GM19452 (cell line): Measurements from ENCODE around the gene PLXNB1.
"Not testable (repeated sequence)": the region's sequence is repeated elsewhere in the genome, so short reads cannot be mapped to it uniquely, and the experiment has no call there.

ENCODE experiments used
- ATAC-seq: cut with Tn5 transposase; IDR thresholded peaks from one replicate; pipeline ENCODE4 v1.9.1; 2021; ENCODE audit not compliant: unreplicated experiment

The PLXNB1 gene, protein sequence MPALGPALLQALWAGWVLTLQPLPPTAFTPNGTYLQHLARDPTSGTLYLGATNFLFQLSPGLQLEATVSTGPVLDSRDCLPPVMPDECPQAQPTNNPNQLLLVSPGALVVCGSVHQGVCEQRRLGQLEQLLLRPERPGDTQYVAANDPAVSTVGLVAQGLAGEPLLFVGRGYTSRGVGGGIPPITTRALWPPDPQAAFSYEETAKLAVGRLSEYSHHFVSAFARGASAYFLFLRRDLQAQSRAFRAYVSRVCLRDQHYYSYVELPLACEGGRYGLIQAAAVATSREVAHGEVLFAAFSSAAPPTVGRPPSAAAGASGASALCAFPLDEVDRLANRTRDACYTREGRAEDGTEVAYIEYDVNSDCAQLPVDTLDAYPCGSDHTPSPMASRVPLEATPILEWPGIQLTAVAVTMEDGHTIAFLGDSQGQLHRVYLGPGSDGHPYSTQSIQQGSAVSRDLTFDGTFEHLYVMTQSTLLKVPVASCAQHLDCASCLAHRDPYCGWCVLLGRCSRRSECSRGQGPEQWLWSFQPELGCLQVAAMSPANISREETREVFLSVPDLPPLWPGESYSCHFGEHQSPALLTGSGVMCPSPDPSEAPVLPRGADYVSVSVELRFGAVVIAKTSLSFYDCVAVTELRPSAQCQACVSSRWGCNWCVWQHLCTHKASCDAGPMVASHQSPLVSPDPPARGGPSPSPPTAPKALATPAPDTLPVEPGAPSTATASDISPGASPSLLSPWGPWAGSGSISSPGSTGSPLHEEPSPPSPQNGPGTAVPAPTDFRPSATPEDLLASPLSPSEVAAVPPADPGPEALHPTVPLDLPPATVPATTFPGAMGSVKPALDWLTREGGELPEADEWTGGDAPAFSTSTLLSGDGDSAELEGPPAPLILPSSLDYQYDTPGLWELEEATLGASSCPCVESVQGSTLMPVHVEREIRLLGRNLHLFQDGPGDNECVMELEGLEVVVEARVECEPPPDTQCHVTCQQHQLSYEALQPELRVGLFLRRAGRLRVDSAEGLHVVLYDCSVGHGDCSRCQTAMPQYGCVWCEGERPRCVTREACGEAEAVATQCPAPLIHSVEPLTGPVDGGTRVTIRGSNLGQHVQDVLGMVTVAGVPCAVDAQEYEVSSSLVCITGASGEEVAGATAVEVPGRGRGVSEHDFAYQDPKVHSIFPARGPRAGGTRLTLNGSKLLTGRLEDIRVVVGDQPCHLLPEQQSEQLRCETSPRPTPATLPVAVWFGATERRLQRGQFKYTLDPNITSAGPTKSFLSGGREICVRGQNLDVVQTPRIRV (N-terminal part only)

DNA sequence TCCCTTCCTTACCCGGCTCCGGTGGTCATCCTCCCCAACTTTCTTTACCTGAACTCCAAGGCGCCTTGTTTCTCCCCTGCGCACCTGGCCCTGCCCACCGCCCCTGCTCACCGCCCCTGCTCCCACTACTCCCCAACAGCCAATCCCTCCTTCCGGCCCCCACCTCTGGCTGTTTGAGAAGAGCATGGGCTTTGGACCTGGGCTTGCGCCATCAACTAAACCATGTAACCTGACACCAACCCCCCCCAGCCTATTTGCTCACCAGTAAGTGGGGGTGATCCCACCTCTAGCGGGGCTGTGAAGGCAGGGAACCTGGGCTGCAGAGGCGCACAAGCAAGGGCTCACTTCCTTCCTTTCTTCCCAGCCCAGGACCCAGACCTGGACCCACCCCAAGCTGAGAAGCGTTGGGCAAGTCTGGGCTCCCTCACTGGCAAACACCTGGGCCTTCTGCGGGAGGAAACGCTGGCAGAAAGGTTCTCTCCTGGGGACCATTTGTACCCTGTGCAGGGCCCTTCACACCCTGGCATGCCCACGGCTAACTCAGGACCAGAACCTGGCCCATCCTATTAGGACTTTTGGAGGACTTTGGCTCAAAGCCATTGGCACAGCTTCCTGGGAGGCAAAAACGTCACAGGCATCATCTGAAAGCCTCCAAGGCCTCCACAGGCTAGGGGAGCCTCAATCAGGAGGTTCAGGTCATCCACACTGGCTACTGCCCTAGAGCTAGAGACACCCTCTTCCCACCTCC lies at the start of gene PLXNB1:
PLXNB1 (minus strand) TSS at position 127 of the 748 bp plus-strand sequence. CDS start 5,475 bp downstream, outside the sequence.
- no peak for ATAC-seq

DNA sequence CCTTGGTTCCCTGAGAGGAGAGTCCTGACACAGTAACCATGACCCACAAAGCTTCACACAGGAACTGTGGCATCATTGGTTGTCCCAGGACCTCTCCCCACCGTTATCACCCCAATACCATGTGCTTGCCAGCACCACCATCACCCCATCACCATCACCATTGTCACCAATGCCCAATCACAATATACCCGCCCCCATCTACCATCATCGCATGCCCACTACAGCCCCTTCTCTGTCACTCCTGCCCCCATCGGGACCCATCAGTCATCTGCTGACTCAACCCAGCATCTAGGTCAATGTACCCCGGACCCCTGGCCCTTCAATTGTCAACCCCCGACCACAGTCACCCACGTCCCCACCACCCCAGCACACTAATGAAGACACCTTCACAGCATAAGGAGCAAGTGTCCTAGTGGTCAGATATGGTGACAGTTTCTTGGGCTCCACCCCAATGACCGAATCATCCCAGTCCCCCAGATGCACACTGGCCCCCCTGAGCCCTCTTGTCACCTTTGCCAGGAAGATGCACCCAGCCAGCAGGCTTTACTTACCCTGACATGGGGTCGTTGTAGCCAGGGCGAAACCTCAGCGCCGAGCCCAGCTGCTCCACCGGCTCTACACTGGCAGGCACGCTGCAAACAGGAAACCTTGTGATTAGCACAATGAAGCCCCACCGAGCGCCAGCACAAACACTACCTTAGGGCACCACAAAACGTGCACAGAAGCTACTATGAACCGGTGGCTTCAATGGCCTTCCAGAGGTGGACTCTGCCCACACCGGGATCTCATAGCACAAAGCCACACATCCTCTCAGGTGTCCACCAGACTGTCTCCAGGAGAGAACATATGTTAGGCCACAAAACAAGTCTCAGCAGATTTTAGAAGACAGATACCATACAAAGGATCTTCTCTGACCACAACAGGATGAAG lies 49.0 kb upstream of the PLXNB1 start:
- ATAC-seq, result no peak

DNA sequence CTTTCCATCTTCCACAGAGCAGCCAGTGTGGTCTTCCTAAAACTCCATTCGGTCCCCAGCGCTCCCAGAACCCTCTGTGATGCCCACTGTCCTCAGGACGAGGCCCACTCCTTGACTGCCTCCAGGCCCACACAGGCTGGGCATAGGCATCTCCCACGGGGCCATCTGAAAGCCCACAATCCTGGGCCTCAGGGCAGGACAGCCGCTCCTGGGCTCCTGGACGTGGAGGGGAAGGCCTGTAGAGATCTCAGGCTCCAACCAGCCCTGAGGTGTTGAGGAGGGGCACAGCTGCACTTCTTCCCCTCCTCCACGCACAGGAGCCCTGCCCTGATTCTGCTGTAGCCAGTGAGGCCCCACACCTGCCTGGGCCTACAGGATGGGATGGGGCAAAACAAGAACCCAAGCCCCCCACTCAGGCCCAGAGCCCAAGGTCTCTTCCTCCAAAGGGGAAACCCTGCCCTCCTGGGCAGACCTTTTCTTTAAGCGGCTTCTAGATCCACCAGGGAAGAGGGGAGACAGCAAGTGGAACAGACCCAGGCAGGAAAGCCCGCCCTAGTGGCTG lies 48.2 kb upstream of the PLXNB1 start:
- no peak for ATAC-seq

DNA sequence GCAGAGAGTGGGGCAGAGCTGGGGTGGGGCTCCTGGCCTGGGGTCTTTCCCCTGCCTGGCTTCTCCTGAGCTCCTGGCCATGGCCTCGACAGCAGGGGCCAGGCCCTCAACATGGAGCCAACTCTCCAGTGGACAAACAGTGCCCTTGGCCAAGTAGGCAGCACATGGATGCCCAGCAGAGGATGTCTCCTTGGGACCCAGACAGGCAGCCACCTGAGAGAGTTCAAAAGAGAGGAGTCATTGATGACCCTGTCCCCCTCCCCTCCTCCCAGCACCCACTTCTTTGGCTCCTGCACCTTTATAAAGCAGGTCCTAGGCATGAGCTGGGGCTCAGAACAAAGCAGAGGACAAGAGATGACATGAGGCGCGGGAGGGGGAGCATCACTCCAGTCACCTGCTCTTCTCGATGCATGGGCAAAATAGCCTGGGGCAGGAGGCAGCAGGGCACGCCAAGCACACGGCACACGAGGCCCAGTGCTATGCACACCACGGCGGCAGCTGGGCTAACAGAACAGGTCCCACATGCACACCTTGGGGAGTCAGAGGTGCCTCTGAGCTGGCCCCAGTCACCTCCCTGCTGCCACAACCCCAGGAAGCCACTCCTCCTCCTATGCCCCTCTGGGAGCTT lies 46.7 kb upstream of the PLXNB1 start:
- no peak for ATAC-seq

DNA sequence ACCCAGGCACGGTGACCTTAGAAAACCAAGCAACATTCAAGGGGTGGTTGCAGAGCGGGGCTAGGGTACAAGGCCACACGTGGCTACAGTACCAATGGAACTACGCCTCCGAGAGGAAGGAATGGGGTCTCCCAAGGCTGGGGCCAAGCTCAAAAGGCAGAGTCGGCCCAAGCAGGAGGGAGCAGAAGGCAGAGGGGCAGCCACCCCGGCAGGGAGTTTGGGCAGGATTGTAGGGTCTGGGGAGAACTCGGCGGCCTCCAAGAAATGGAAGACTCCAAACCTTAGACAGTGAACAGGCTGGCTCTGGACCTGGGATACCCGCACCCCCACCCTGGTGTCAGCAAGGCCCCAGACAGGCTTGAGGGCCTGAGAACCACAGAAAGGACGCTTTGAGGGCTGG lies 45.3 kb upstream of the PLXNB1 start:
- ATAC-seq, result no peak

DNA sequence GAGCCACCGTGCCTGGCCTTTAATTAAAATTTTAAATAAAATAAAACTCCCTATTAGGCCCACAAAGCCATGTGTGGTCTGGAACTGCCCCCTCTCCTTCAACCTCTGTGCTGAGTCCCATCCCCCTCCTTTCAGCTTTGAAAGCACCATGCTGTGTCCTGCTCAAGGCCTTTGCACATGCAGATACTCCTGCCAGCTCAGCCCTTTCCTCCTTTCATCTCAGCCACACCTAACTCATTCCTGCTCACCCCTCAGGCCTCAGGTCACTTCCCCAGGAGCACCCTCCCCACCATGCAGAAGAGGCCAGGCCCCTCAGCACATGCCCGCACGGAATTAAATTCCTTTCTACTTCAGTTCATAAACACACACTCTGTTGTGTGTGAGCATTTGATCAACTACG lies 44.7 kb upstream of the PLXNB1 start:
- ATAC-seq, result no peak

DNA sequence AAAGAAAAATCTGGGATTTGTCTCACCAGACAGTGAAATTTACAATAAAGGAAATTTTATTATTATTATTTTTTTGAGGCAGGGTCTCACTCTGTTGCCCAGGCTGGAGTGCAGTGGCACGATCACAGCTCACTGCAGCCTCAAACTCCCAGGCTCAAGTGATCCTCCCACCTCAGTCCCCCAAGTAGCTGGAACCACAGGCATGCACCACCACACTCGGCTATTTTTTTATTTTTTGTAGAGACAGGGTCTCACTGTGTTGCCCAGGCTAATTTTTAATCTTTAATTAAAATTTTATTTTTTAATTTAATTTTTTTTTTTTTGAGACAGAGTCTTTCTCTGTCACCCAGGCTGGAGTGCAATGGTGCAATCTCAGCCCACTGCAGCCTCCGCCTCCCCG lies 44.1 kb upstream of the PLXNB1 start:
- not testable (repeated sequence) for ATAC-seq

DNA sequence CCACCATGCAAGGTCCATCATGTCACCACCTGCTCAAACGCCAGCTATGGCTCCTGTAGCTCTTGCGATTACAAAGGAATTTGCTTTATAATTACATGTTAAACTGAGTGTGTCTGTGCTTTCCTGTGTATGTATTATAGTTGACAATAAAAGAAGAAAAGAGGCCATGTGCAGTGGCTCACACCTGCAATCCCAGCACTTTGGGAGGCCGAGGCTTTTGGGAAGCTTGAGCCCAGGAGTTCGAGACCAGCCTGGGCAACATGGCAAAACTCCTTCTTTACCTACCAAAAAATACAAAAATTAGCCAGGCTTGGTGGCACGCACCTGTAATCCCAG lies 43.7 kb upstream of the PLXNB1 start:
- no peak for ATAC-seq

DNA sequence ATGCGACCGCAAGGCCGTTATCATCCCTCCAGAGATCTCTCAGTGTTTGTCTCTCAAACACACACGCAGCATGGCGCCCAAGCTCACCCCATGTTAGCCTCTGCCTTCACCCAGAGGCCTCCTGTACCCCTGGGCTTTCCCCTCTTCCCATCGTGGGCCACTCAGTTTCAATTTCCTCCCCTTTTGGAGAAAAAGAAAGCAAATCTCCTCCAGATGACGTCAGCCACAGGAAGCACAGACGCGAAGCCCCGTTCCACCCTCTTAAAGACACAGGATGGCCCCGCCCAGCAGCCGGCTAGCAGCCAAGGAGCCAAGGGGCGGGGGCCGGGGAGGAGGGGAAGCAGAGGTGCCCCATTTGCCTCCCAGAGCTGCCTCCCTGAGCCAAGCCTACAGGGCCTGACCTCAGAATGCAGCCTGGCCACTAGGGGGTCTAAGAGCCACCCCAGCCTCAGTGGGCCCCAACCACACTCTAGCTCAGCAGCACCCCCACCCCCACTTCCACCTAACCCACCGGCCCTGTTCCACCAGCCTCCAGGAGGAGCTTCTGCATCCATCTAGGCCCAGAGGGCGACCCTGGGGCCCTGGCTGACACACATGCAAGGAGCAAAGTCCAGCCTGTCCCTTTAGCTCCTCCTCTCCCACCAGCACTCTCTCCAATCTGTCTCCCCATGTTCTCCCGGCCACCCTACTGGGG lies 43.2 kb upstream of the PLXNB1 start:
- ATAC-seq, result peak; percentile 82

DNA sequence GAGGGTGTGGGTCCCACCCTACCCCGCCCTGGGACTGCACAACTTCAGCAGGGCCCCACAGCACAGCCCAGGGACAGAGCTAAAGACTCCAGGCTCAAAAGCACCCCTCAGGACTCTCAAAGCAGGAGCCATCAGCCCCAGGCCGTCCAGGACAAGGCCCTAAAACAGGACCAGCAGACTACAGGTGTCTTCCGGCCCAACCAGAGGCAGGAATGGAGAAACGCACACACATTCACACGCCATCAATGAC lies 42.7 kb upstream of the PLXNB1 start:
- ATAC-seq, result peak; percentile 16

DNA sequence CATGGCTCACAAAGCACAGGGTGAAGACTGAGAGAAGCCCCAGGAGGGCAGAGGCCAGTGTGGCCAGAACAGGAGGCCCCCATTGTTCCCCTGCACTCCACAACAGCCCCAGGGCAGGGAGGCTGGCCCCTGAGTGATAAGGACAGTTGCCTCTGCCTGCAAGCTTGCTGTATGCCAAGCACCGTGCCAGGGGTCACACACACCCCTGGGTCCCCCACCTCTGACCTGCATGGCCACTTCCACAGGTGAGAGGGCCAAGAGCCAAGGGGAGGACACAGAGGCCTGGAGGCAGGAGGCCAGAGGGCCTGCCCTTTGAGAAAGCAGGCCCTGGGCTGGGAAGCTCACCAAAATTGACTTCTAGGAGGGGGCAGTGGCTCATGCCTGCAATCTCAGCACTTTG lies 40.4 kb upstream of the PLXNB1 start:
- ATAC-seq, result no peak

DNA sequence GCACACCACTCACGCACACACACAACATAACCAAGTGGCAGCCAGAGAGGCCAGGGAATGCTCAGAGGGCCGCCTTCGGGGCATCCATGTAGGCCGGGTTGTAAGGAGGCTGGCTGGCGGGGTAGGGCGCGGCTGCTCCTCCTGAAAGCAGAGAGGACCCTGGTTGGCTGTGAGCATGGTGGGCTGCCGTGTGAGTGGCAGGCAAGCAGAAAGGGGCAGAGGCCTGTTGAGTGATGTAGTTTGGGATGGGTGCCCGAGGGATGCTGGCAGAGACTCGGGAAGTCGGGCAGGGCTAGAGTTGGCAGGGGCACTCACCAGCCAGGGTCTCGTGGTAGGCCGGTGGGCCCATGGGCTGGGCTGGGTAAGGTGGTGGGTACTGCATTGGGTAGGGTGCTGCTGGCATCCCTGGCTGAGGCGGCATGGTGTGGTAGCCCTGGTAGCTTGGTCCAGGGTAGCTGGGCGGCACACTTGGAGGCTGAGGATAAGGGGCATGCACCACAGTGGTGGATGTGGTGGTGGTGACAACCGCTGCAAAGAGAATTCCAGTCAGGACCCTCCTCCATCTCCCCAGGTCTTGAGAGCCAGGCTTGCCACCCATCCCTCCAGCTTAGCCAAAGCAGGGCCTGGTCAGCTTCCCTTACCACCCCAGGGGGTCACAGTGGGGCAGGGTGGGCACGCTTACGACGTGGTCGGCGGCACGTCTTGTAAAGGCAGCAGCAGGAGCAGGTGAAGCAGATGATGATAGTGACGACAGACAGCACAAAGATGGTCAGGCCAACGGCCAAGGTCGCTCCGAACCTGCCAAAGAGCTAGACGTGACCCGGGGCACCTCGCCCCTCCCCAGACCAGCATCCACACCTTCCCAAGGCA lies 39.4 kb upstream of the PLXNB1 start:
- no peak for ATAC-seq

DNA sequence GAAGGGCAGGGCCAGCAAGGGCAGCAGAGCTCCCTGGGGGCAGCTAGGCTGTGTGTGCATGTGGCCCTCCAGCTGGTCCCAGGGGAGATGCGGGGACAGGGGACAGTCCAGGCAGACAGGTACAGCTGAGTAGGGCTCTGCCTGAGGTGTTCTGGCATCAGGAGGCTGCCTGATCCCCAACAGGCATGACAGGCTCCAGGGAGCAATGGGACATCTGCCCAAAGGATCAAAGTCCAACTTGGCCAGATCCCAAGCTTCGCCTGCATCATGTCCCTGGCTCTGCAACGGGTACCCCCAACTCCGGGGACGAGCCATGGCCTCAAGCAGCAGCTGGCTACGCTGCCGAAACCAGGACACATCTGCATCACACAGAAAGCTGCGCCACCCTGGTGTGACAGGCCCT lies 38.4 kb upstream of the PLXNB1 start:
- ATAC-seq, result no peak

DNA sequence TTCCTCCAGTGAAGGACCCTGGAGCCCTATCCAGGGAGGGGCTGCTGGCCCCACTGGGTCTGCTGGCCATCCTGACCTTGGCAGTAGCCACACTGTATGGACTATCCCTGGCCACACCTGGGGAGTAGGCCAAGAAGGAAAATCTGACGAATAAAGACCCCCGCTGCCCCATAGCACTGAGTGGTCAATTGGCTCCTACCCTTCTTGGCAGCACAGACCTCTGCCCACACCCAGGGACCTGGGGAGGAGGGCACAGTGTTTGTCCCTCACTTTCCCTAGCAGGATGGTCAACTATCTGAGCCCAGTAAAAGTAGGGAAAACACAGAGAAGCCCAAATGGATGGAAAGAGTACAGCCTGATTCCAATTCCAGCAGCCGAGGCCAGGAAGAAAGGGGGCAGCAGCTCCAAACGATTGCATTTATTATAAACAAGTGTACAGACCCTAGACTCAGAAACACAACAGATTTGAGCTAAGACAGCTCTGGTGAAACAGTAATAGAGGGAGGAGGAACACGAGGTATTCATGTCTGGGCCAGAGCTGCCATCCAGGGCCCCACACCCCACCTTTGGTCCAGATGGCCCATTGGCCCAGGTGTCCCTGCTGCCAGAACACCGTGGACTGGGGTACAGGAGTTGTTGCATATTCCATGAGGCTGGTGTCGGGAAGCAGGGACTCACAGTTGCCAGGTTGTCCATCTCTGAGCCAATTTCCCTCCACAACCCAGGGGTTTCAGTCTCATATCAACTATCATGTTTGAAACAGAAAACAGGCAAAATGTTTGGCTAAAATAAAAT lies 37.8 kb upstream of the PLXNB1 start:
- ATAC-seq, result no peak

DNA sequence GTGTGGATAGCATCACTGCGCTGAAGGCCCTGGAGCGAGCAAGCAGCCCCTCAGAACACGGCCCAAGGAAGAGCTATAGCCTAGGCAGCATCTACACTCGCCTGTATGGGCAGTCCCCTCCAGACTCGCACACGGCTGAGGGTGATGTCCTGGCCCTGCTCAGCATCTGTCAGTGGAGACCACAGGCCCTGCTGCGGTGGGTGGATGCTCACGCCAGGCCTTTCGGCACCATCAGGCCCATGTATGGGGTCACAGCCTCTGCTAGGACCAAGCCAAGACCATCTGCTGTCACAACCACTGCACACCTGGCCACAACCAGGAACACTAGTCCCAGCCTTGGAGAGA lies 37.2 kb upstream of the PLXNB1 start:
- ATAC-seq, result no peak

DNA sequence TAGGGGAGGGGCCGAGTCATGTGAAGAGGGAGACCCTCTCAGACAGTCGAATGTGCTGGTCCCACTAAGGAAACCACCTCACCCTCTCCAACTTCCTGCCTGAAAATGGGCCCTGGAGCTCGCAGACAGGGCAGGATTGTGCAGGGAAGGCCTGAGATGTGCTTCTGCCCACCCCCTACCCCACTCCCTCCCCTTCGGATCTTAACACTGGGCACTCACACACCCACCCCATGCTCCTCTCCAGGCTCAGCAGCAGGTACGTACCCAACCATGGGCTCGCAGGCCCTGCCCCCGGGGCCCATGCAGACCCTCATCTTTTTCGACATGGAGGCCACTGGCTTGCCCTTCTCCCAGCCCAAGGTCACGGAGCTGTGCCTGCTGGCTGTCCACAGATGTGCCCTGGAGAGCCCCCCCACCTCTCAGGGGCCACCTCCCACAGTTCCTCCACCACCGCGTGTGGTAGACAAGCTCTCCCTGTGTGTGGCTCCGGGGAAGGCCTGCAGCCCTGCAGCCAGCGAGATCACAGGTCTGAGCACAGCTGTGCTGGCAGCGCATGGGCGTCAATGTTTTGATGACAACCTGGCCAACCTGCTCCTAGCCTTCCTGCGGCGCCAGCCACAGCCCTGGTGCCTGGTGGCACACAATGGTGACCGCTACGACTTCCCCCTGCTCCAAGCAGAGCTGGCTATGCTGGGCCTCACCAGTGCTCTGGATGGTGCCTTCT lies 36.7 kb upstream of the PLXNB1 start:
- ATAC-seq, result peak; percentile 9
